HG03108 (cell line): Measurements from ENCODE around the gene GPR157.
"Not testable (repeated sequence)": the region's sequence is repeated elsewhere in the genome, so short reads cannot be mapped to it uniquely, and the experiment has no call there.

Experiments
- ATAC-seq: cut with Tn5 transposase; IDR thresholded peaks from one replicate; pipeline ENCODE4 v1.9.1; 2021; ENCODE audit warnings: moderate library complexity; ENCODE audit not compliant: unreplicated experiment

The GPR157 gene

GRCh38 chr1:9119745-9120144 is 9.2 kb downstream of the GPR157 start:
- ATAC-seq, result peak; percentile 38

GRCh38 chr1:9118186-9118585 is 10.7 kb downstream of the GPR157 start:
- ATAC-seq, result no peak

- no peak for ATAC-seq
Measured at GRCh38 chr1:9115351-9116205, 13.3 kb downstream of the GPR157 start.

DNA sequence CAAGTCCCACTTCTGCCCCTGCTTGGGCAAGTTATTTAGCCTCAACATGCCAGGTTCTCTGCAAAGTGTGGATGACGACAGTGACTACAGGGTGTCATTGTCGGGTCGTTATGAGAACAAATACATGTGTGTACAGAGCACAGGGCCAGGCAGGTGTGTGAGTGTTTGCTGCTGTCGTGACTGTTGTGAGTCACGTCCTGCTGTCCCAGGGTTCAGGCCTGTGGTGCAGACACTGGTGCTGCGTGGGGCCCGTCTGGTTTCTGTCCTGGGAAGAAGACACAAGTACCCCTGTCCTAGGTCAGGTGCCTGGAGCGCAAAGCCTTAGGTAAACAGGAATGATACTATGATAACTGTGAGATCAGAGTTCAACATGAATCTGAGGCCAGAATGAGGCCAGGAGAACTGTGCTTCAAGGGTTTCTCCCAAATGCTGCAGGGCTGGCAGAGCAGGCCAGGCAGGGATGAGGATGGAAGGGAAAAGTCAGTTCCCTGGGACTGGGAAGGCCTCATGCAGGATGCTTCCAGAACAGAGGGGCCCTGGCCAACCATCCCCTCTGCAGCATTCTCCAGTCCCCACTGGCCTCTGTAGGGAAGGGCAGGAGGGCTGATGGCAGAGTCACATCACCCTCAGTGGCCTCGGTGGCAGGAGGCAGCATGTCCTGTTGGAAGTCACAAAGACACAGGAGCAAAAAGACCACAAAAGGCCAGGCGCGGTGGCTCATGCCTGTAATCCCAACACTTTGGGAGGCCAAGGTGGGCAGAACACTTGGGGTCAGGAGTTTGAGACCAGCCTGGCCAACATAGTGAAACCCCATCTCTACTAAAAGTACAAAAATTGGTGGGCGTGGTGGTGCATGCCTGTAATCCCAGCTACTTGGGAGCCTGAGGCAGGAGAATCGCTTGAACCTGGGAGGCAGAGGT is 15.7 kb downstream of the GPR157 start:
- no peak for ATAC-seq

DNA sequence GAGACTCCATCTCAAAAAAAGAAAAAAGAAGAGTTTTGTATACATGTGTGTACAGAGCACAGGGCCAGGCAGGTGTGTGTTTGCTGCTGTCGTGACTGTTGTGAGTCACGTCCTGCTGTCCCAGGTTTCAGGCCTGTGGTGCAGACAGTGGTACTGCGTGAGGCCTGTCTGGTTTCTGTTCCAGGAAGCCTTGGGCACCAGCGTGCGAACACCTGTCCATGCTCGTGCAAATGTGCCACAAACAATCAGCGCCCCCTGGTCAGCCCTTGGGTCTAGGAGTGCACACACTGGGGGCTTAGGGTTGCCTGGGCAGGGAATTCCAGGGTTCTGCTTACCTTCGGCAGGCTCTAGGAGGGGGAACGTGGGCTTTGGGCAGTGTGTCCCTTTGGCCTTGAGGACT is 16.9 kb downstream of the GPR157 start:
- no peak for ATAC-seq

DNA sequence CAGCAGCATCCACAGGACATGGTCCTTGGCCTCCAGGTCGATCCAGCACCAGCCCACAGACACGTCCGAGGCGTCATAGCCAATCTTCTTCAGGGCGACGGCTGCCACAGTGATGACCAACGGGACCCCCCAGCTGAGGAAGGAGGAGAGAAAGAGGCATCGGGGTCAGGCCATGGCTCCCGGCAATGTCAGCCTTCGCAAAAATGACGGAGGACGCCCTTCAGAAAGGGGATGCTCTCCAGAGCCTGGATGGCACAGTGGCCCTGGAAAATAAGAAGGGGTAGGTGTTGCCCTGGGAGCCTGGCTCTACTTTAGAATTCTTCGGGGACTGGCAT is 17.6 kb downstream of the GPR157 start:
- ATAC-seq, result no peak

DNA sequence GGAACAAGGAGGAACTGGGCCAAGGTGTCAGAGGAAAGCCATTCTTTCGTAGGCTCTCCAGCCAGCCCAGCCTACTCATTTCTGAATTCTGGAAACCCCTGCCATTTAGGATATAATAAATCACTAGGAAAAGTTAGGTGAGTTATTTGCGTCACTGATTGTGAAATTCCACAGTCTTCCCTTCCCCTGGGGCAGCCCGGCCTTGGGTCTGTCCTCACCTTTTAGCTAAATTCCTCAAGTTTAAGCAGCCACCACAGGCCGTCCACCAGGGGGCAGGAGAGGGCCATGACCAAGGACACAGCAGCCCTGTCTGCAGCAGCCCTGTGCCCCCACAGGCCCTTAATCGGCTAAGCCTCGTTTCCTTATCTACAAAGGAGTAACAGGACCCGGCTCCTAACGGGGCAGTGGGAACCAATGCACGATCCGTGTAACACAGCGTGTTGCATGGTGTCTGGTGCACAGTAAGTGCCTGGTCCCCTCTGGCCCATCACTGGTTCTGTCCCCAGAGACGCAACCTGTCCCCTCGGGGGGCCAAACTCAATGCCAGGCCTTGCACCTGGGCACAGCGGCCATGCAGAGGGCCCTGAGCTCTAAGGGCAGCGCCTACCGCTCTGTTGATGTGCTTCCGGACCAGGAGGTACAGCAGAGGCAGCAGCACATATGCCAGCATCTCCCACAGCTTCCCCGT is 18.1 kb downstream of the GPR157 start:
- no peak for ATAC-seq

DNA sequence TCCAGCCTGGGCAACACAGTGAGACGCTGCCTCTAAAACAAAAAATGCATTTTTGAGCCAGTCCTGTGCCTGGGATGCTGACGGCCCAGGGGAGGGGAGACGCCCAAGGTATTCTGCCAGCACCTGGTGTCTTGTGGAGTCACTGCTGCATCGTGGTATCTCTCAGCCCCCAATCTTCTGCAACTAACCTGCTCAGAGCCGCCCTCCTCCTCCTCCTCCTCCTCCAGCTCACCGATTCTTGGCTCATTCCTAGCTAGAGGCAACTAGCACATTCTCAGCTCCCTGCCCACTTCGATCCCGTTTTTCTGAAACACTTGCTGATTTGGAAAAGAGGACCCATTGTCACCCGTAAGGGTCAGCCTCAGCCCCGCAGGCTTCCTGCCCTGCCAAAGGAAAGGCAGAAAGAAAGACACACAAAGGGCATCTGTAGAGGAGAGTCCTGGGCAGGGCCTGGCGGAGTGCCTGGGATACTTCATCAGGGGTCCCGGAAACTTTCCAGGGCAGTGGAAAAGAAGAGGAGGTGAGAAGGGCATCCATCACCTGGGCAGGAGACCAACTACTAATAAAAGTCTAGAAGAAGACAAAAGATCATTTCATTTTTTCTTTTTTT is 20.7 kb downstream of the GPR157 start:
- no peak for ATAC-seq

DNA sequence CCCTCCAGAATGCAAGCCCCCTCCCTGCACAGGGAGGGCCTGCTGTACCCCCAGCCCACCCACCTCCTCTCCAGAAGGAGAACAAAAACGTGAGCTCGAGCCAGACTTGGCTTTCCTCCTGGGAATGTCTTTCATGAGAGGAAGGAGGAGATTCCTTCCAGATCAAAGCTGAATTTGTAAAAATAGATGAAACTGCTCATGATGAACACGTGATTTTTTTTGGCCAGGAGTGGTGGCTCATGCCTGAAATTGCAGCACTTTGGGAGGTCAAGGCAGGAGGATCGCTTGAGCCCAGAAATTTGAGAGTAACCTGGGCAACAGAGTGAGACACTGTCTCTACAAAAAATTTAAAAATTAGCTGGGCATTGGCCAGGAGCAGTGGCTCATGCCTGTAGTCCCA is 21.8 kb downstream of the GPR157 start:
- no peak for ATAC-seq

GRCh38 chr1:9106286-9106685 is 22.6 kb downstream of the GPR157 start:
- ATAC-seq, result no peak

DNA sequence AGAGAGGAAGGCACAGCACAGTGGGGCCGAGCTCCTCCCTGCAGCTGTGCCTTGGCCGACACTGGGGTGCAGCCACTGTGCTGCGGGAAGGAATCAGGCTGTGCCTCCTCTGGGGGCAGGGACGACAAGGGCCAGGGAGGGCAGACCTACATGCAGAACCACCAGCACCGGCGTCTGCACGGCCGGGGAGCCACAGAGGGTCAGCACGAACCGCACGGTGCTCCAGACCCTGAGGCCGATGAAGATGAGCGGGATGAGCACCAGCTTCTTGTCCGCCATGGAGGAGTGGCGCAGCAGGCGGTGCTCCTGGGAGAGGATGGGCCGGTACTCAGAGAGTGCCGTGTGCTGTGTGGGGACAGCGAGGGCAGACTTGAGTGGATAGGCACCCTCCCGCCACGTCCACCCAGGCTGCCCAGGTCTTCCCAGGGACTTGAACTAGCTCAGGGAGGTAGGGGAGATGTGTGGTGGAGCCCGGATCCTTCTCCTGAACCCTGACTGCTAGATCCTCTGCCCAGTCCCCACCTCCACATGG is 23.5 kb downstream of the GPR157 start:
- no peak for ATAC-seq

DNA sequence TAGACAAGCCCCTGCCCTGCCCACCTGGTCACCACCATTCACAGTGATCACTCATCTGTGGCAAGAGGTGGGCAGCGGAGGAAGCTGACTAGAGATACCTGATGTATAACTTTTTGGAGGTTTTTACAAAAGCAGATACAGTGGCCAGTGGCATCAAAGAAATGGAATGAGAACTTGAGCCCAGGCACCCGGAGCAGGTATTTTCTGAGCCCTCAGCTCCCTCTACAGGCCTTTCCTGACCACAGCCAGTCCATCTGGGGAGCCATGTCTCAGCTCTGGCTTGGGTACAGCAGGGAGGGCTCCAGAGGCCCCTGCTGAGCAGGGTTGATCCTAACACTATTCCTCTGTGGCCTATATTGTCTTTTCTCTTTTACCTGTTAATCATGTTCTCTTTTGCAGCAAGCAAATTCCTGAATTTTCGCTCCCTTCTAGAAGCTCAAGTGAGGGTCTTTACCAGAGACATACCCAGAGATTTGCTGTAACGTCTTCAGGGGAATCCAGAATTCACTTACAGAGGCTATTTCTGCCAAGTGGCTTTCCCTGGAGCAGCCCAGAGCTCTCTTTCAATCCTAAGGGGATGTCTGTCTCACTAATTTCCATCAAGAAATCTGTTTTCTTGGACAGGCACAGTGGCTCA is 27.3 kb downstream of the GPR157 start:
- ATAC-seq, result no peak

GRCh38 chr1:9100471-9101043 is 28.3 kb downstream of the GPR157 start:
- ATAC-seq, result no peak

DNA sequence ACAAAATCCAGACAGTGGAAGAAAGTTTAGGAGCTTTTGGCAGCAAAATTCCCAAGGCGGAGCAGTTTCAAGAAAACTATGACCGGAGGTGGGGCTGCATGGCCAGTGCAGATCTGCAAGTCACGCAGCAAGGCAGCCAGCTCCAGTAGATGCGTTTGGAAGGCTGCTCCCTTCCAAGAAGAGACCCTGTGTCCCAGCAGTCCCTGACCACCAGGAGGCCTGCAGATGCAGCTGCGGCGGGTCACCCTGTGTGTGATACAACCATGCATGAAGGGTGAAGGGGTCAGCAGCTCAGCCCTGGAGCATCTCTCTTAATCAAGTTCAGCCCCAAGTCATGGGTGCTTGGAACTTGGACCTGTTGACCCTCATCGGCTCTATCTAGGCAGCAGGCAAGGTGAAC is 29.3 kb downstream of the GPR157 start:
- ATAC-seq, result no peak

DNA sequence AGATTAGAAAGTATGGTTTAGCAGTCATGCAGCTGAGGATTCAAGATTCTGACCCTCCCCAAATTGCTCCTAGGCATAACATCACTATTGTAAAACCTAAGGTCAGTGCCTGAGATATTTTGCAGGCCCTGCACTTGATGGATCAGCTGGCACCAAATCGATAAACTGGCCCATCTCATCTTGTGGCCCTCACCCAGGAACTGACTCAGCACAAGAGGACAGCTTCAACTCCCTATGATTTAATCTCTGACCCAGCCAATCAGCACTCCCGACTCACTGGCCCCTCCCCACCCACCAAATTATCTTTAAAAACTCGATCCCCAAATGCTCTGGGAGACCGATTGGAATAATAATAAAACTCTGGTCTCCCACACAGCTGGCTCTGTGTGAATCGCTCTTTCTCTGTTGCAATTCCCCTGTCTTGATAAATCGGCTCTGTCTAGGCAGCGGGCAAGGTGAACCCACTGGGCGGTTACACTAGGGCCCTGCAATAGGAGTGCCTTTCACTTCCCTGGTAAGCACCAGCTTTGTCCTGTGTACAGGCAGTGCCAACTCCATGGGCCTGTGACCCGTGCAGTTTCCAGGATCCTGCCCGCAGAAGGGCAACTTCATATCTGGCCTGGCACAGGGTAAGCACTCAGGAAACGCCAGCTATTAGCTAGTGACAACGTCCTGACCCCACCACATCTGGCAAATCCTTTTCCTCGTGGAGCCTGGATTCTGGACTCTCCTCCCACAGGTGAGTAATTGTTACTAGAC is 30.8 kb downstream of the GPR157 start:
- ATAC-seq, result no peak

- ATAC-seq, result no peak
Measured at GRCh38 chr1:9095818-9096217, 33.1 kb downstream of the GPR157 start.

GRCh38 chr1:9093996-9094595 is 34.8 kb downstream of the GPR157 start:
- not testable (repeated sequence) for ATAC-seq

DNA sequence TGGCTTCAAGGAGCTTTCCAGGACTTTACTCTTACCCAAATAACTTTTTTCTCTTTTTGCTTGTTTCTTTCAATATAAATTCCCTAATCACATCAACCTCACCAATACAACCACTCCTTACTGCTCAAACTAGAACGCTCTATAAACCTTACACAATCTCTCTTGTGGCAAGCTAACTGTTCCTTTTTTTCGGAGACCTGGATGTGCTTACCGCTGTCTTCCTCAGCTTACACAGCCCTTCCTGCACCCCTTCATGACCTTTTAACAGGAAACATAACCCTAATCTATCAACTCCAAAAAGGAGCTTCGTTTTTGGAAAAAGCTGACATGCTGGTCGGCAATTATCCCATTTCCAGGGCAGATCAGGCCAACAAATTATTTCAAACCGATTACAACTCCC is 35.3 kb downstream of the GPR157 start:
- ATAC-seq, result no peak

DNA sequence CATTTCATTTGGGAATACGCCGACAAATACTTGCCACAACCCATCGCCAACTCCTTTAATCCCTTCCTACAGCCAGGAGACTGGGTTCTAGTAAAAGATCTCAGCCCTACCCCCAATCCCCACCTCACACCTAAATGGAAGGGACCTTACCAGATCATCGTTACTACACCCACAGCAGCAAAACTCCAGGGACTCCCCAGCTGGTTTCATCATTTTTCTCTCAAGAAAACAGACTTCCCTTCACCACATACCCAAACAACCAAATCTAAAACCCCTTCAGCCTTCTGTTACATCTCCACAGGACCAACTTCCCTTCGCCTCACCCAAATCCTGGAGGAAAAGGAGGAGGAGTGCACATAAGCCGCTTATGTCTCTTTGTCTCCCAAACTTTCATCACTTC is 35.8 kb downstream of the GPR157 start:
- no peak for ATAC-seq
